Central memory CD8-positive, alpha-beta T cell (primary cell): ENCODE measurements around the gene HPCAL4.

ENCODE experiments used
- ATAC-seq: fragments of 150-1000 bp; cut with Tn5 transposase; replicated peaks from 2 replicates; pipeline ENCODE4 v1.10.0; 2022; ENCODE audit warnings: mild to moderate bottlenecking, moderate FRiP score, moderate number of reproducible peaks; ENCODE audit not compliant: poor library complexity, severe bottlenecking; ENCODE audit errors: extremely low read depth
- DNase-seq, 2 donors: peaks; one replicate each; pipeline ENCODE4 v3.0.0; 2021; ENCODE audit warnings: low spot score in 2 of 2
- H3K27ac Mint-ChIP-seq: one replicate; pipeline ENCODE4 v1.8.0; 2022; ENCODE audit warnings: low read depth, mild to moderate bottlenecking, moderate library complexity, mixed read lengths
- H3K27me3 Mint-ChIP-seq: one replicate; pipeline ENCODE4 v1.8.0; 2022; ENCODE audit warnings: mixed read lengths
- H3K36me3 Mint-ChIP-seq: one replicate; pipeline ENCODE4 v1.8.0; 2022; ENCODE audit warnings: mild to moderate bottlenecking, moderate library complexity, mixed read lengths; ENCODE audit not compliant: insufficient read depth
- H3K4me1 Mint-ChIP-seq: one replicate; pipeline ENCODE4 v1.8.0; 2022; ENCODE audit warnings: mixed read lengths
- H3K4me3 Mint-ChIP-seq: one replicate; pipeline ENCODE4 v1.8.0; 2022; ENCODE audit warnings: mild to moderate bottlenecking, moderate library complexity, mixed read lengths
- H3K9me3 Mint-ChIP-seq: one replicate; pipeline ENCODE4 v1.8.0; 2022; ENCODE audit warnings: mixed read lengths

Gene HPCAL4

GRCh38 chr1:39681999-39682398 is 9.2 kb downstream of the HPCAL4 start:
- ATAC-seq (no peak), DNase-seq (no peak)
- no peak overlapping the region for H3K4me3 Mint-ChIP-seq
- H3K36me3 Mint-ChIP-seq, result peaks cover 7% of the 10 kb centered on the region
- H3K9me3 Mint-ChIP-seq, result no peaks in the 10 kb centered on the region
- H3K4me1 Mint-ChIP-seq, result peaks cover 6% of the 10 kb centered on the region
- H3K27me3 Mint-ChIP-seq, result peaks cover 25% of the 10 kb centered on the region
- H3K27ac Mint-ChIP-seq, result no peak overlapping the region

GRCh38 chr1:39681294-39681693 is 9.9 kb downstream of the HPCAL4 start:
- ATAC-seq, result no peak
- Mint-ChIP-seq H3K4me1 (peaks cover 6% of the 10 kb centered on the region), H3K9me3 (no peaks in the 10 kb centered on the region), H3K27me3 (peaks cover 18% of the 10 kb centered on the region), H3K4me3 (no peak overlapping the region), H3K36me3 (peaks cover 7% of the 10 kb centered on the region), H3K27ac (no peak overlapping the region)
- no peak for DNase-seq

- Mint-ChIP-seq H3K4me3 (no peak overlapping the region), H3K27me3 (peaks cover 13% of the 10 kb centered on the region), H3K27ac (no peak overlapping the region), H3K4me1 (peaks cover 6% of the 10 kb centered on the region), H3K9me3 (no peaks in the 10 kb centered on the region), H3K36me3 (peaks cover 7% of the 10 kb centered on the region)
- DNase-seq (no peak), ATAC-seq (no peak)
Measured at GRCh38 chr1:39680751-39681150, 10.5 kb downstream of the HPCAL4 start.

DNA sequence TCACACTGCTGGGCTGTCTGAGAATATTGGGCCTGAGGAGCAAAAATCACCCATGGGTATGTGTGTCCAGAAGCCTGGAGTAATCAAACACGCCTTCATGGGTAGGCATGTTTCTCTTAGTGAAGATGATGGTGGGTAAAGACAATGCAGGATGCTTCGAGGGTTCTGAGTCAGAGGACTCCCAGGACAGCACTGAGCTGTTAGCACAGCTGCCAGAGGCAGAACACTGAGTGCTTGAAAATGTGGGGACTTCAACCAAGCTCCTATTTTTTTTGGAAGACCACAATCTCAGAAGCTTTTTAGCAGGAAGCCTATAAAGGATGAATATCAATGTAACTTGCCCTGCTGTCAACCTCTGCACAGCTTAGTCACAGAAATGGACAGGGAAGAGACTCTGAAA is 11.4 kb downstream of the HPCAL4 start:
- ATAC-seq (no peak), DNase-seq (no peak)
- Mint-ChIP-seq H3K27me3 (peaks cover 6% of the 10 kb centered on the region), H3K27ac (no peak overlapping the region), H3K4me1 (peaks cover 4% of the 10 kb centered on the region), H3K36me3 (peaks cover 5% of the 10 kb centered on the region), H3K4me3 (no peak overlapping the region), H3K9me3 (no peaks in the 10 kb centered on the region)

DNA sequence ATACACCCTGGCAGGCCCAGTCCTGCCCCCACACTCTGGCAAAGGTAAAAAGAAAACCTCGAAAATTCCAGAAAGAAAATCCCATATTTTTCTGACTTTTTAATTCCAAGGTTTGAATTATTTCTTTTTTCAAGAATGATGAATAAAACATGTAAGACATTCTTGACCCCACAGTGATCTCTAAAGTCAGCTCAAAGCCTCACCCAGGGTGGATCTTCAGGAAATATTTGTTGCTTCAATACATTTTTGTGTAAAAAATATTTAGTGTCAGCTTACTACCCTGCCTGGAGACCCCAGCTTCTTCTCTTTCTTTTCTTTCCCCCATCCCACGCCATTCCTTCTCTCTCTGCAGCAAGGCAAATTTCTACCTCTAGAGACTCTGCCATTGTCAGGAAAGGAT is 12.3 kb downstream of the HPCAL4 start:
- Mint-ChIP-seq H3K27me3 (peaks cover 5% of the 10 kb centered on the region), H3K36me3 (peaks cover 5% of the 10 kb centered on the region), H3K9me3 (no peaks in the 10 kb centered on the region), H3K4me3 (no peak overlapping the region), H3K27ac (no peak overlapping the region), H3K4me1 (no peaks in the 10 kb centered on the region)
- DNase-seq (no peak), ATAC-seq (no peak)

- no peak overlapping the region for H3K27ac Mint-ChIP-seq
- no peak for DNase-seq
- no peak for ATAC-seq
- H3K4me1 Mint-ChIP-seq, result no peaks in the 10 kb centered on the region
- peaks cover 18% of the 10 kb centered on the region for H3K27me3 Mint-ChIP-seq
- no peaks in the 10 kb centered on the region for H3K9me3 Mint-ChIP-seq
- no peak overlapping the region for H3K4me3 Mint-ChIP-seq
- peaks cover 3% of the 10 kb centered on the region for H3K36me3 Mint-ChIP-seq
Measured at GRCh38 chr1:39677645-39678044, 13.6 kb downstream of the HPCAL4 start.

DNA sequence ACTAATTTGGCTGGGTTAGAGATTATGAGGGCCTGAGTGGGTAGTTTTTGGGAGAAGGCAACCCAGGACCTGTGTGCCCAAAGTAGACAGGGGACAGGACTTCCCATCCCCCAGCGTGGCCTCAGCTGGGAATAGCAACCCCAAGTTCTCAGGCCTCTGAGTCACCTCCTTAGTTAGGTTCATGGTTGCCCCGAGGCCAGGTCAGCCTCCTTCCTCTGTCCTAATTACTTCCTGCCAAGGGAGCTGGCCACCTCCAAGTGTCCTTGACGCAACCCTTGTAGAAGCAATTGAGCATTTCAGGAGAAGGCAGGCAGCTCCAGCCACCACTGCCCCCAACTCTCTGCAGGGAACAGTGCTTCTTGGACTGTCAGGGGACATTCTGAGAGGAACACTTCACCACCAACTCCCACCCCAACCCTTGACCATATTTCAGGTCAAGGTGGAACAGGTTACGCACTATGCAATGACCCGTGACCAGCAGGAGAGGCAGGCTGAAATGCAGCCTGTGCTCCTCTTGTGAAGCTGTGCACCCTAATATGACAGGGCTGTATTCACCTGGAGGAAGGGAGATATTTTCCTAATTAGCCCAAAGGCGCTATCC is 14.2 kb downstream of the HPCAL4 start:
- no peaks in the 10 kb centered on the region for H3K4me1 Mint-ChIP-seq
- ATAC-seq (no peak), DNase-seq (no peak)
- peaks cover 1% of the 10 kb centered on the region for H3K36me3 Mint-ChIP-seq
- no peak overlapping the region for H3K27ac Mint-ChIP-seq
- no peaks in the 10 kb centered on the region for H3K9me3 Mint-ChIP-seq
- peaks cover 20% of the 10 kb centered on the region for H3K27me3 Mint-ChIP-seq
- H3K4me3 Mint-ChIP-seq, result no peak overlapping the region

DNA sequence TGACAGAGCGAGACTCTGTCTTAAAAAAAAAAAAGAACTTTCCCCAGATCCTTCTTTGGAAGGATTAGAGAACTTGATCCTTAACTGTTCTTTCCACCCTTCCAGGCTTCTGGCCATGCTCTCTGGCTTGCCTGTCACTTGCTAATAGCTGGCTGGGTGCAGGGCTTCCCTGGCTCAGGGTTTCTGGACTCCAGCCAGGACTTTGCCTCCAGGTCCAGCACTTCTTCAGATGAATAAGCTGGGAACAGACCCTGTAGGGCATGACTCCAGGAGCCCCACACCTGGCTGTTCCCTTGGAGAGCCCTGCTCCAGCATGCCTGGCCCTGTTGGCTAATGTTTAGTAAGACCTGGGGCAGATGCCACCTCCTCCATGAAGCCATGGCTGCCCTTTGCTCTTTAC is 16.0 kb downstream of the HPCAL4 start:
- Mint-ChIP-seq H3K4me1 (no peaks in the 10 kb centered on the region), H3K27me3 (peaks cover 31% of the 10 kb centered on the region), H3K27ac (no peak overlapping the region), H3K9me3 (no peaks in the 10 kb centered on the region), H3K36me3 (peaks cover 1% of the 10 kb centered on the region), H3K4me3 (no peak overlapping the region)
- no peak for ATAC-seq
- DNase-seq, result no peak

- DNase-seq, result no peak
- Mint-ChIP-seq H3K36me3 (peaks cover 1% of the 10 kb centered on the region), H3K4me3 (no peak overlapping the region), H3K27me3 (peaks cover 47% of the 10 kb centered on the region), H3K9me3 (no peaks in the 10 kb centered on the region), H3K27ac (no peak overlapping the region), H3K4me1 (no peaks in the 10 kb centered on the region)
- ATAC-seq, result no peak
Measured at GRCh38 chr1:39673215-39673614, 18.0 kb downstream of the HPCAL4 start.

- ATAC-seq, result no peak
- no peak overlapping the region for H3K27ac Mint-ChIP-seq
- peaks cover 1% of the 10 kb centered on the region for H3K36me3 Mint-ChIP-seq
- no peak for DNase-seq
- peaks cover 51% of the 10 kb centered on the region for H3K27me3 Mint-ChIP-seq
- no peak overlapping the region for H3K4me3 Mint-ChIP-seq
- H3K4me1 Mint-ChIP-seq, result no peaks in the 10 kb centered on the region
- H3K9me3 Mint-ChIP-seq, result no peaks in the 10 kb centered on the region
Measured at GRCh38 chr1:39672551-39672947, 18.7 kb downstream of the HPCAL4 start.

DNA sequence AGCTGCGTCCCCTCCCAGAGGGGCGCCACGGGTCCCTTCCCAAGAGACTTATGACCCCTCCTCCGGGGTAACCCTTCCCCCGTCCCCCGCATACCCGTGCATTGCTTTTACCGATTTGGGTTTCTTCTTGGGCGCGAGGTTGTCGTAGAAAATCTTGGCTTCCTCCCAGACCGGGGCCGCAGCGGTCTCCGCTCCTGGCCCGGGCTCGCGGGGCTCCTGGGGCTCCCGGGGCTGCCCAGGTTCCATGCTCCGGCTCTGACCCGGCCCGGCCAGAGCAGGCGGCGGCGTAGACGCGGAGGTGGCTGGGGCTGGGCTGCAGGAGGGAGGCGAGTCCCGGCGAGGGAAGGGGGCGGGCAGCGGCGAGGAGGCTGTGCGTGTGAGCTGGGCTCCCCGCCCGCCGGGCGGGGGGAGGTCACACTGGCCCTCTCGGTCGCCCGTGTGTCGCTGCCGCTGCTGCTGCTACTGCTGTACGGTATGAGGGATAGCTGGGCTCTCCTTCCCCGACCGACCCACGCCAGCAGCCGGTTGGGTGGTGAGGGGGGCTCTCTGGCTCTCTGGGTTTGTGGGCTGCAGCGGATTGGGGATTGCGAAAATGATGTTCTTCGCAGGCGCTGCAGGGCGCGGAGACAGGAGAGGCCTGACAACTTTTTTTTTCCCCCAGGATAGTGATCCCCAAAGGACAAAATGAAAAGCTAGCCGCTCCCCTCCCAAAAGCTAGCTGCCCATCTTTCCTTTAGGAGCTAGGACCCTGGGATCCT is 19.3 kb downstream of the HPCAL4 start, which contains the start of gene NT5C1A:
NT5C1A (minus strand) TSS at position 315 of the 758 bp plus-strand sequence; CDS start at position 246, 69 bp downstream.
- Mint-ChIP-seq H3K36me3 (no peaks in the 10 kb centered on the region), H3K27ac (no peak within 1 kb of the TSS), H3K4me1 (no peaks in the 10 kb centered on the region), H3K9me3 (no peaks in the 10 kb centered on the region), H3K4me3 (no peak within 1 kb of the TSS), H3K27me3 (peaks cover 51% of the 10 kb centered on the region)
- ATAC-seq (peak; percentile 19), DNase-seq (no peak)

DNA sequence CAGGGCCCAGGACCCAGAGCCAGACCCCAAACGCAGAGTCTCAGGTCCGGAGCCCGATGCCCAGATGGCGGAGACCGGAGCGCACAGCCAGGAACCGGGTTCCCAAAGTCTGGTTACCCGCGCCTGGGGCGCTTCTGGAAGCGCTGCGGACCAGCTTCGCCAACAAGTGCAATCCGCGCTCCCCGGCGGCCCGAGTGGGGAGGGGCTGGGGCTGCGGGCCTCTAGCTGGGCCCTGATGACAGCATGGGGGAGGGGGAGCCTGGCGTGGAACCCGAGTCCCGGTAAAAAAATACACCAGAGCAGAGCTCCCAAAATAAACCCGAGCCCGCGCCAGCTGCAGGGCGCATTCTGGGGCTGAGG is 19.8 kb downstream of the HPCAL4 start:
- H3K4me3 Mint-ChIP-seq, result no peak overlapping the region
- no peaks in the 10 kb centered on the region for H3K36me3 Mint-ChIP-seq
- ATAC-seq, result no peak
- peaks cover 51% of the 10 kb centered on the region for H3K27me3 Mint-ChIP-seq
- no peaks in the 10 kb centered on the region for H3K4me1 Mint-ChIP-seq
- H3K9me3 Mint-ChIP-seq, result no peaks in the 10 kb centered on the region
- no peak for DNase-seq
- H3K27ac Mint-ChIP-seq, result no peak overlapping the region

DNA sequence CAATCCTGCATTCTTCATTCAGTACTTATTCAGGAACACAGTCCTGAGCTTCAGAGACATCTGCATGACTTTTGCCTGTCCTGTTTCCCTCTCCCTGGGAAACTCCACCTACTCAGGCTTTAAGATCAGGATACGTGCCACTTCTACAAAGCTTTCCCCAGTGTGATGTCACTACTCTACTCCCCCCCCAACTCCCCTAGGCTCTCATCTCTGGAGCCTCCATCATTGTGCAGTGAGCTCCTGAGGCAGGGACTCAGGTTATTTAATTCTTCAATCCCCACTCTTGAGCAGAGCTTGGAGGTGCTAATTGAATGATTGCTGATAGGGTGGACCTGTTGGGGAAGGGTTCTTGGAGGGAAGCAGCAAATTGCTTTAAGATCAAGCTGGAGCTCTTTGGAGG is 20.5 kb downstream of the HPCAL4 start:
- no peaks in the 10 kb centered on the region for H3K9me3 Mint-ChIP-seq
- no peaks in the 10 kb centered on the region for H3K4me1 Mint-ChIP-seq
- H3K27ac Mint-ChIP-seq, result no peak overlapping the region
- H3K27me3 Mint-ChIP-seq, result peaks cover 51% of the 10 kb centered on the region
- DNase-seq (no peak), ATAC-seq (no peak)
- H3K4me3 Mint-ChIP-seq, result no peak overlapping the region
- H3K36me3 Mint-ChIP-seq, result no peaks in the 10 kb centered on the region
